ENCODE measurements around the gene ZFX. TPM values are rescaled to one million over a fixed set of nuclear protein-coding genes. Genes with fewer than 3 reads are reported as not detected.
"Not testable (repeated sequence)": the region's sequence is repeated elsewhere in the genome, so short reads cannot be mapped to it uniquely, and the experiment has no call there.

ZFX gene
- total RNA-seq, 2 experiments from 2014 or later: 46.8 to 51.8 TPM

DNA sequence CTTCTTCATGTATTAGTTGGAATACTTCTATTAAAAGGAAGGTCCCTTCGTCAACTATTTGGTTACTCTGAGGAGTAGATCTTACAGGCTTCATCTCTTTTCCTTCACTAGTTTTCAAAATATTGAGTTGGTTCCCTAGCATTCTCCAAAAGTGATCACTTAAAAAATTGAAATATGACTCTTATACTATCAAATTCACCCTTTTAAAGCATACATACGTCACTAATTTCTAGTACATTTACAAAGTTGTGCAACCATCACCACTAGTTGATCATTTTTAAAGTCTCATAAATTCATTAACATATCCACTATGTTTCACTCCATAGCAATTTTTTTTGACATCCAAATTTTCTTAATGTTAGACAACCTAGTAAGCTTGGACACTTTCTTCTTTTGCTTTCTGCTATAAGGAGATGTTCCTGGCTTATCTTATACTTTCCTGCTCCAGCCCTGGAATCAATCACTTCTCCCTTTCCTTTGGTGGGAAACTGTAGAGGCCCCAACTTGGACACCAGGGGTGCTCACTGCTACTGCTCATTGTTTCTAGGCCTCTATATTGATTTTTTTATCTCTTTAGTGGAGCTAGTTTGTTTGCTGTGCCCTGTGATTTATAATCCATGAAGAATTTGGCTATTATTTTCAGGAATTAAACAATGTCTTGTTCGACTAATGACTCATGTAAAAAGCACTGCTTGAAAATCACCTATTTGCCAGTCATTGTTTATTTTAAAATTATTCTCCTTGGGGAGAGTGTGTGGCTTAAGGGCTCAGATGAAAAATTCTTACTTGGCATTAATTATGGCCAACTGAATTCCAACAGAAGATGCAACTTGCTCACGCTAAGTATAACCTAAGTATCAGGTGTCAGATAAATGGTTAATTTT is 4.0 kb upstream of the ZFX start:
- Mint-ChIP-seq H3K36me3 (no peaks in the 10 kb centered on the region), H3K27me3 (no peaks in the 10 kb centered on the region), H3K4me1 (peaks cover 21% of the 10 kb centered on the region), H3K9me3 (no peaks in the 10 kb centered on the region), H3K4me3 (peak overlapping the region; percentile 47), H3K27ac (peak overlapping the region; percentile 65)
- no peak for DNase-seq
- POLR2A ChIA-PET: interaction anchor here (0.7 kb wide), 1 partner anchor 64 kb away, joined by 3 read pairs; no protein-coding TSS in a partner anchor
- ATAC-seq (ENCODE audit: low read depth): no peak

DNA sequence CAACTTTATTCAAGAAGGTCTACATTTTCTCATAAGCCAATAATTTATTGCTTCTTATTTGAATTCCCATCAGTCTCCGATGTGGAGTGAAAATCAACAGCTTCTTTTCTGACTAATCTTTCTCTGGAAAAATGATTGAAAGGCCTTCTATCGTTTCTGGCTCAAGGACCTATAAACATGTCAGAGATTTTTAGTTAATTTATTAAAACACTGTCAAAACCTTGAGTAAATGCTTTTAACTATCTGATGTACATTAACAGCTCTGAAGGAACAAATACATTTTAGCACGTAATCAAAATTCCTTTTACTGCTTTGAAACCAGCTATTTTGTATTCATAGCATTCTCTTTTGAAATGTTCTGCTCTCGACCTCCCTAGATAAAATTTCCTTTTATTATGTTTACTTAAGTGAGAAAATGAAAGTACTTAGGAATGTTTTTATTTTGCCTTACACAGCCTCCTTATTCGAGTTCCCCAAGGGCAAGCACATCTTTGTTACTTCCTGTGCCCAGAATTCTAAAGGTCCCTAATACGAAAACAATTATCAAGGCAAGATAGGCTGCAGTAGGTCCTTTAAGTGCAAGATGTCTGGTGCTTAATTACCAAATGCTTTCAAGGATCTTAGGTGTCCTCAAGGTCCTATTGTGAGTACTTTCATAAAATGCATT is 3.1 kb upstream of the ZFX start:
- no peak for ATAC-seq (ENCODE audit: low read depth)
- DNase-seq: no peak
- Mint-ChIP-seq H3K9me3 (no peaks in the 10 kb centered on the region), H3K4me3 (peak overlapping the region; percentile 68), H3K27me3 (no peaks in the 10 kb centered on the region), H3K36me3 (peaks cover 5% of the 10 kb centered on the region), H3K4me1 (peaks cover 26% of the 10 kb centered on the region), H3K27ac (peak overlapping the region; percentile 81)
- POLR2A ChIA-PET: no interaction called here

DNA sequence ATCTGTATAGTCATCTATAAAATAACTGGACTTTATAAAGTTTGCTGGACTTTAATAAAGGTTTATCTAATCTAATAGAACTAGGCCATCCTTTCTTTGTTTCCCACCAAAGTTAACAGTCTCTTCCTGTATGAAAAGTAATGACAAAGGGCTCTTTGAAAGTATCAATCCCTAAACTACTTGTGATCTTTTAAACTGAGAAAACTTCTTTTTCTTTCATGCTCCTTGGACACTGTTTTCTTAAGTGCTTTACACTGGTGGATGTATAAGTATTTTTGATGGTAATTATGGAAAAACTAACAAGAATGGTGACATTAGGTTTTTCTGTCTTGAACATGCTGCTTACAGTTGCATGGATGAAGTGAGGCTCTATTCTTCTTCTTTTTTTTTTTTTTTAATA is 2.4 kb upstream of the ZFX start:
- Mint-ChIP-seq H3K27me3 (no peaks in the 10 kb centered on the region), H3K4me3 (peak overlapping the region; percentile 40), H3K36me3 (peaks cover 5% of the 10 kb centered on the region), H3K9me3 (no peaks in the 10 kb centered on the region), H3K4me1 (peaks cover 33% of the 10 kb centered on the region), H3K27ac (peak overlapping the region; percentile 81)
- no peak for ATAC-seq (ENCODE audit: low read depth)
- POLR2A ChIA-PET: no interaction called here
- no peak for DNase-seq

DNA sequence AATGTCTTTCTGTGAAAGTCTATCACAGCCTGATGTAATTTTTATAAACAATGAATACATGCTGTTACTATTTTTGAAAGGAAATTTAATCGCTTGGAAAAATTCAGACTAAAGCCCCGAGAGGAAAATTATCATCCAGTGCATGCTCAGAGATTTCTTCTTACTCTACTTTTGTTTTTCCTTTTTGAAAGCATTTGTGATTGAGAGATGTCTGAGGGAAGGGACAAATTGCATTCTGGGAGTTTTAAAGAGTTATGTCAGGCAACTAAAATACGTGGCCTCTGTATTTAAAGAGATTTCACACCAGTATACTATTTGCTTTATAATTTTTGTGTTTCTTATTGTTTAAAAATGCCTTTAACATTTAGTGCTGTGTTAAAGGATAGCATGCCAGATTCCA is 1.4 kb upstream of the ZFX start:
- H3K27me3 Mint-ChIP-seq: no peaks in the 10 kb centered on the region
- H3K9me3 Mint-ChIP-seq: no peaks in the 10 kb centered on the region
- no peak for DNase-seq
- H3K4me3 Mint-ChIP-seq: peak overlapping the region; percentile 80
- peak overlapping the region; percentile 91 for H3K27ac Mint-ChIP-seq
- H3K4me1 Mint-ChIP-seq: peaks cover 41% of the 10 kb centered on the region
- H3K36me3 Mint-ChIP-seq: peaks cover 10% of the 10 kb centered on the region
- ATAC-seq (ENCODE audit: low read depth): no peak
- POLR2A ChIA-PET: no interaction called here

DNA sequence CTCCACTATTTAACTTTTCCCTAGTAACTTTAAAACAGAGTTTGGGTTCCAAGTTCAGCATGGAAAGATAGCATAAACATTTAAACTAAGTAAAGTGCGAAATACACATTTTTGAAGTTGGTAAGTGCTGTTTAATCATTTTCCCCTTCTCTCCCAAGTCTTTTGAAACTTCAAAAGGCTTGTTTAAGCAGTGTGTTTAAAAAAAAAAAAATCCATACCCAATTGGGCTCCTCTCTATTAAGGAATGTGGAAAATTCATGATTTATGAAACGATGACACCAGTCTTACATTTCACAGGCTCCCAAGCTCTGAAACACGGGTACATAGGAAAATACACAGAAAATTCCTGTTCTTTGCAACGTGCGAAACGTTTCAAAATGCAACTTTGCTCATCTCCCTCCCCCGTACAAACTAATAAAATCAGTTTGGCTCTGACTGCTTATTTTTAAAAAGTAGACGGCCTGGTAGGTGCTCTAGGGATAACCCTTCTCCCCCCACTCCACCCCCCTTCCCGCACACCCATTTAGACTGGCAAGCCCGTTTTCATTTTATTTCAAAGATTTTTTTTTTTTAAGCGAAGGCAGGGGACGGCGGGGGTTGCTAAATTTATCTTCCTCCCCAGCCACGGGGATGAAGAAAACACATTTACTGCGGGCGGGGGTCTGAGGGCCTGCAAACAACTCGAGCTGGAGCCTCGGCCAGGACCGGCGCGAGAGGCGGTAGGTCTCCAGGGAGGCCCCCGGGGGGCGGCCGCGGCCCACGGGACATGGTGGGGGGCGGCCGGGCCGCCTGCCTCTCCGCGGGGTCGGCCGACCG is 786 bp upstream of the ZFX start:
- peak overlapping the region; percentile 80 for H3K4me3 Mint-ChIP-seq
- H3K27me3 Mint-ChIP-seq: no peaks in the 10 kb centered on the region
- DNase-seq: no peak
- ATAC-seq (ENCODE audit: low read depth): no peak
- no peaks in the 10 kb centered on the region for H3K9me3 Mint-ChIP-seq
- peaks cover 13% of the 10 kb centered on the region for H3K36me3 Mint-ChIP-seq
- POLR2A ChIA-PET: no interaction called here
- peak overlapping the region; percentile 91 for H3K27ac Mint-ChIP-seq
- H3K4me1 Mint-ChIP-seq: peaks cover 47% of the 10 kb centered on the region

DNA sequence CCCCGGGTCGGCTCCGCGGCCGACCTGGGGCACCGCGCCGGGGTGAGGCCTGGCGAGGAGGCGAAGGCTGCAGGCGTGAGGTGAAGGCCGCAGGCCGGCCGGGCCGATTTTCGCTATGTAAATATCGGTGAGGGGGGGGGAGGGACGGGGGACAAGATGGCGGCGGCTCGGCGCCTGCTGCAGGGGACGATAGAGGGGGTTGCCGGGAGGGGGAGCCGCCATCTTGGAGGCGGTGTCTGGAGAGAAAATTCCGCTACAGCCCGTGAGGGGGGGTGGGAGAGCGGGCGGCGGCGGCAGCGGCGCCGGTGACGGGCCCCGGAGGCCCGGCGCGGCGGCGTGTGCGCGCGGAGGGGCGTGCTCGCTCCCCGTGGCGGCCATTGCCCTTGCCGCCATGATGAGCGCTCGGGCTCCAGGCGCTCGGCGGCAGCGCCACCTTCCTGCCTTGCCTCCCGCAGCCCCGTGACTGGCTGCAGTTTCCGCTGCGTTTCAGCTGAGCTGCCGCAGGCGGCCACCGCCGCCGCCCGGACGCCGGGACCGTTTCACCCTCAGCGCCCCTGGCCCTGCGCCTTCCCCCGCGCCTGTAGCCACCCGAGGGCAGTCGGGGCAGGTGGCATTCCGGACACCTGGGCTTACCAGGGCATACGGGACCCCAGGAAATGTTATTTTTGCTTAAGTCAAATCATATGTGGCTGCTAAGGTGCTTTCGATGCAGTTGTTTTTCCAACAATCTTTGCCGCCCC is 692 bp downstream of the ZFX start:
- peaks cover 45% of the 10 kb centered on the region for H3K4me1 Mint-ChIP-seq
- POLR2A ChIA-PET: interaction anchor here (0.6 to 1.1 kb wide), 2 partner anchors 125 to 400 kb away, joined by 3 read pairs; no protein-coding TSS in a partner anchor
- H3K4me3 Mint-ChIP-seq: peak overlapping the region; percentile 94
- H3K27me3 Mint-ChIP-seq: no peaks in the 10 kb centered on the region
- peaks cover 13% of the 10 kb centered on the region for H3K36me3 Mint-ChIP-seq
- peak; percentile 76 for DNase-seq
- no peaks in the 10 kb centered on the region for H3K9me3 Mint-ChIP-seq
- peak; percentile 72 for ATAC-seq (ENCODE audit: low read depth)
- peak overlapping the region; percentile 90 for H3K27ac Mint-ChIP-seq

DNA sequence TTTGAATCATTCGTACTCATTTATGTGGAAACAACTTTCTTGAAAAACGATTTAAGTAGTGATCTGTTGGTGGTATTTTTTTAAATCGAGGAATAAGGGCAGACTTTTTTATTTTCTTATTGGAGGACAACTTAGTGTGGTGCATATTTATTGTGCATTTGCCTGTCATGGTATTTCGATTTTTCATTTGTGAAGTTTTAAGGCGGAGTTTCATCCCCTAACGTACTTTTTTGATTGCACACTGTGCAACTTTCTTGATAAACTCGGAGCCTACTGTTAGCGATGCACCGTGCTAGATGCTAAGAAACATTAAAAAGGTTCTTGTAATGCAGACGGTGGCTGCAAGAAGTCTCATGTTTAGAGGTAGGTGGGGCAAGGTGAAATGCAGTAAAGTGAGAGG is 1.4 kb downstream of the ZFX start:
- peaks cover 13% of the 10 kb centered on the region for H3K36me3 Mint-ChIP-seq
- no peaks in the 10 kb centered on the region for H3K9me3 Mint-ChIP-seq
- DNase-seq: no peak
- POLR2A ChIA-PET: interaction anchor here (0.6 kb wide), 1 partner anchor 401 kb away, joined by 3 read pairs; no protein-coding TSS in a partner anchor
- H3K27ac Mint-ChIP-seq: peak overlapping the region; percentile 90
- ATAC-seq (ENCODE audit: low read depth): no peak
- peak overlapping the region; percentile 94 for H3K4me3 Mint-ChIP-seq
- no peaks in the 10 kb centered on the region for H3K27me3 Mint-ChIP-seq
- peaks cover 42% of the 10 kb centered on the region for H3K4me1 Mint-ChIP-seq

DNA sequence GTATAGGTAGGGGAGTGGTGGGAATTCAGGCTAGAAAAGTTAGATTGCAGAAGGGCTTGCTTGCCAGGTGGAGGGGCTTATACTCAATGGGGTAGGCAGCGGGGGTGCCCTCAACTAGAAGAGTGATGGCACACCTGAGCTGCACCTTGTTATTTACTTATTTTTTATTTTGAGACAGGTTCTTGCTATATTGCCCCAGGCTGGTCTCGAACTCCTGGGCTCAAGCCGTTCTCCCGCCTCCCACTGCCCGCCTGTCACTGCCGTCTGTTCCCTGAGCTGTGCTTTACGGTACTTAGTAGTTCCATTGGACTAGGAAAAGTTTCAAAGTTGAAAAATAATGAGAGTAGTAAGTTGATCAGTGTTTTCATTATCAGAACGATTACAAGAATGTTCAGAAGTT is 2.0 kb downstream of the ZFX start:
- H3K27ac Mint-ChIP-seq: peak overlapping the region; percentile 90
- H3K9me3 Mint-ChIP-seq: no peaks in the 10 kb centered on the region
- peaks cover 45% of the 10 kb centered on the region for H3K4me1 Mint-ChIP-seq
- H3K4me3 Mint-ChIP-seq: peak overlapping the region; percentile 94
- POLR2A ChIA-PET: no interaction called here
- DNase-seq (no peak), ATAC-seq (ENCODE audit: low read depth) (no peak)
- peaks cover 17% of the 10 kb centered on the region for H3K36me3 Mint-ChIP-seq
- H3K27me3 Mint-ChIP-seq: no peaks in the 10 kb centered on the region

DNA sequence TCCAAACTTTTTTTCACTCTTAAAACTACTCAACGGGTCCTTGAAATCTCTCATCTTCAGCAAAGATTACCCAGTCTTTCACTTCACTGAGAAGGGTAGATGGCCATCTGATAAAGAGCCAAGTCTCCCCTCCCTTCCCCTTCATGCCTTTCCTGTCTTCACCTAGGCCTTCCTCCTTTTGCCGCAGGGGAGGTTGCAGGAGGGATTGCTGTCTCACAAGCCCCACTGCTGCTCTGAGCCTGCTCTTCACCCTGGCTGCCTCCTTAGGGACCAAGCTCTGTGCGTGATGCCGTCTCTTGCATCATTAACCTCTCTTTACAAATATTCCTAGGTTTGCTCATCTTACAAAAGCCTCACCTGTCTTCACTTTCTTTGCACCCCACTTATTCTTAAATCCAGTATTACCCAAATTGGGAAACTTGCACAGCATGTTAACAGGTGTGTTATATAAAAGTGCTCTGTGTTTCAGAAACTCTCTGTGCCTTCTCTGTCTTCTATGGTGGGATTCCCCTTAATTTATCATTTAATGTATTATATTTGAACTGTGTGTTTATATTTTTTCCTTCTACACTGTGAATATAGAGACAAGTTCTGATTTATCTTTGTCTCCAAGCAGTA is 3.8 kb downstream of the ZFX start:
- POLR2A ChIA-PET: no interaction called here
- no peak for DNase-seq
- Mint-ChIP-seq H3K9me3 (no peaks in the 10 kb centered on the region), H3K4me3 (peak overlapping the region; percentile 94), H3K27me3 (no peaks in the 10 kb centered on the region), H3K27ac (peak overlapping the region; percentile 89), H3K36me3 (peaks cover 20% of the 10 kb centered on the region), H3K4me1 (peaks cover 41% of the 10 kb centered on the region)
- no peak for ATAC-seq (ENCODE audit: low read depth)

DNA sequence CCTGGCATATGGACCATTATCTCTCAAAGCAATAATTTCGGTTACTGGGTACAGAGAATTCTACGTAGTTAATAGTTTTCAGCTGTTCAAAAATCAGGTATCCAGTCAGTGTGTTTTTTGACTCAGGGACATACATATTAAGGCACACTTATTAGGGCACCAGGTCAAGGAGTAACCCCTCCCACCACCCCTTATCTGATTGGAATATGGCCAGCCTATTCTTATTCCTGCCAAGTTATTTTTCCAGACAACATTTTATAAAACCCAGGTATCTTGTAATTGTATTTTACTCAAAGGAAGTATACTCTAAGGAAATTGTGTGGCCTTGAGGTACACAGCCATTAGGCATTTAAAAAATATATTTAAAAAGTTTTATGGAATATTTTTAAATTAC is 4.3 kb downstream of the ZFX start:
- Mint-ChIP-seq H3K27ac (no peak overlapping the region), H3K4me1 (peaks cover 40% of the 10 kb centered on the region), H3K9me3 (no peaks in the 10 kb centered on the region), H3K4me3 (peak overlapping the region; percentile 94), H3K27me3 (no peaks in the 10 kb centered on the region), H3K36me3 (peaks cover 20% of the 10 kb centered on the region)
- ATAC-seq (ENCODE audit: low read depth) (no peak), DNase-seq (no peak)
- POLR2A ChIA-PET: no interaction called here

DNA sequence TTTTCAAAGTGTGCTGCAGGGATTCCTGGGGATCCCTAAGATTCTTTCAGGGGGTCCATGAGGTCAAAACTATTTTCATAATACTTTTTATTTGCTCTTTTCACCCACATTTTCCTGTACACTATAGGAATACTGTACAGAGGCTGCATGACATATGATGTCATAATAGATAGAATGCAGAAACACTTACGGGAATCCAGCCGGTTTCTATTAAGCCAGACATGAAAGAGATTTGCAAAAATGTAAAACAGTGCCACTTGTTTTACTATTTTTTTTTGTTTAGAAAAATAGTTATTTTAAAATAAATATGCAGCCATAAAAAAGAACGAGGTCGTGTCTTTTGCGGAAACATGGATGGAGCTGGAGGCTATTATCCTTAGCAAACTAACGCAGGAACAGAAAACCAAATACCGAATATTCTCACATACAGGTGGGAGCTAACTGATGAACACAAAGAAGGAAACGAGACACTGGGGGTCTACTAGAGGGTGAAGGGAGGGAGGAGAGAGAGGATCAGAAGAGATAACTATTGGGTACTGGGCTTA is 5.0 kb downstream of the ZFX start:
- no peak overlapping the region for H3K27ac Mint-ChIP-seq
- POLR2A ChIA-PET: no interaction called here
- peaks cover 22% of the 10 kb centered on the region for H3K36me3 Mint-ChIP-seq
- ATAC-seq (ENCODE audit: low read depth) (no peak), DNase-seq (no peak)
- H3K4me3 Mint-ChIP-seq: no peak overlapping the region
- no peaks in the 10 kb centered on the region for H3K9me3 Mint-ChIP-seq
- H3K27me3 Mint-ChIP-seq: no peaks in the 10 kb centered on the region
- peaks cover 40% of the 10 kb centered on the region for H3K4me1 Mint-ChIP-seq

DNA sequence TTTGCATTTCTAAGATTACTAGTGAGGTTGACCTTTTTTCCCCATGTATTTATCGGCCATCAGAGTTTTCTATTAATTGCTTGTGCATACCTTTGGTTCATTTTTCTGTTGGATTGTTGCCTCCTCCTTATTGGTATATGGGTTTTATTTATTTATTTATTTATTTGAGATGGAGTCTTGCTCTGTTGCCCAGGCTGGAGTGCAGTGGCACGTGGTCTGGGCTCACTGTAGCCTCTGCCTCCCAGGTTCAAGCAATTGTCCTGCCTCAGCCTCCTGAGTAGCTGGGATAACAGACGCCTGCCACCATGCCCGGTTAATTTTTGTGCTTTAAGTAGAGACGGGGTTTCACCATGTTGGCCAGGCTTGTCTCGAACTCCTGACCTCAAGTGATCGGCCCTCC is 6.2 kb downstream of the ZFX start:
- Mint-ChIP-seq H3K4me1 (peaks cover 40% of the 10 kb centered on the region), H3K36me3 (peaks cover 22% of the 10 kb centered on the region)
- H3K27me3 Mint-ChIP-seq; DNase-seq; H3K9me3 Mint-ChIP-seq; H3K27ac Mint-ChIP-seq; H3K4me3 Mint-ChIP-seq; ATAC-seq (ENCODE audit: low read depth); POLR2A ChIA-PET: not testable (repeated sequence)
